Neural progenitor cell (in vitro differentiated cells): Measurements from ENCODE around the gene HCAR3. TPM values are rescaled to one million over a fixed set of nuclear protein-coding genes. Genes with fewer than 3 reads are reported as not detected.
"Not testable (repeated sequence)": the region's sequence is repeated elsewhere in the genome, so short reads cannot be mapped to it uniquely, and the experiment has no call there.

ENCODE experiments used
- DNase-seq: peaks from one replicate; pipeline ENCODE4 v3.0.0-alpha.2; 2016; ENCODE audit warnings: low spot score
- H2AFZ ChIP-seq: fragments of 200-600 bp; sonication (generic); replicated peaks from 2 replicates; pipeline ENCODE4 v1.6.1; 2016; ENCODE audit warnings: antibody characterized with exemption
- H3F3A ChIP-seq: fragments of 200-600 bp; sonication (generic); 2 replicates; pipeline ENCODE4 v1.6.1; 2016; ENCODE audit warnings: antibody characterized with exemption, low read depth
- H3K27ac ChIP-seq: fragments of 200-600 bp; sonication (generic); 2 replicates; pipeline ENCODE4 v1.5.1; 2016; ENCODE audit warnings: mild to moderate bottlenecking
- H3K27me3 ChIP-seq: fragments of 200-600 bp; sonication (generic); 2 replicates; pipeline ENCODE4 v1.6.1; 2016; ENCODE audit warnings: mild to moderate bottlenecking, moderate library complexity
- H3K36me3 ChIP-seq: fragments of 200-600 bp; sonication (generic); 2 replicates; pipeline ENCODE4 v1.5.1; 2016
- H3K4me1 ChIP-seq: fragments of 200-600 bp; sonication (generic); 2 replicates; pipeline ENCODE4 v1.6.1; 2016; ENCODE audit warnings: mixed run types
- H3K4me2 ChIP-seq: fragments of 200-600 bp; sonication (generic); 2 replicates; pipeline ENCODE4 v1.6.1; 2016
- H3K4me3 ChIP-seq: fragments of 200-600 bp; sonication (generic); 2 replicates; pipeline ENCODE4 v1.5.1; 2016
- H3K79me2 ChIP-seq: fragments of 200-600 bp; sonication (generic); 2 replicates; pipeline ENCODE4 v1.6.1; 2016; ENCODE audit warnings: low read depth
- H3K9ac ChIP-seq: fragments of 200-600 bp; sonication (generic); 2 replicates; pipeline ENCODE4 v1.6.1; 2016
- H3K9me3 ChIP-seq: fragments of 200-600 bp; sonication (generic); 2 replicates; pipeline ENCODE4 v1.5.1; 2016; ENCODE audit warnings: low read depth
- H4K20me1 ChIP-seq: fragments of 200-600 bp; sonication (generic); 2 replicates; pipeline ENCODE4 v1.6.1; 2016; ENCODE audit warnings: low read depth
- H3K27ac Mint-ChIP-seq: 3 replicates; pipeline ENCODE4 v1.8.0; 2021; ENCODE audit warnings: mixed read lengths
- H3K27me3 Mint-ChIP-seq: 2 replicates; pipeline ENCODE4 v1.8.0; 2022; ENCODE audit warnings: low read depth, mild to moderate bottlenecking, inconsistent platforms, moderate library complexity, mixed read lengths; ENCODE audit not compliant: insufficient read depth
- H3K36me3 Mint-ChIP-seq: 3 replicates; pipeline ENCODE4 v1.8.0; 2021; ENCODE audit warnings: mixed read lengths
- H3K4me1 Mint-ChIP-seq: 3 replicates; pipeline ENCODE4 v1.8.0; 2021; ENCODE audit warnings: mixed read lengths
- H3K4me3 Mint-ChIP-seq: 3 replicates; pipeline ENCODE4 v1.8.0; 2021; ENCODE audit warnings: mild to moderate bottlenecking, moderate library complexity, mixed read lengths
- H3K9me3 Mint-ChIP-seq: 3 replicates; pipeline ENCODE4 v1.8.0; 2020; ENCODE audit warnings: mixed read lengths
- CTCF ChIP-seq: fragments of 200-600 bp; sonication (generic); IDR thresholded peaks from 2 replicates; pipeline ENCODE4 v1.5.1; 2017; ENCODE audit warnings: antibody characterized with exemption, mild to moderate bottlenecking
- EZH2 ChIP-seq: fragments of 200-600 bp; sonication (generic); IDR thresholded peaks from 2 replicates; pipeline ENCODE4 v1.6.1; 2017; ENCODE audit warnings: antibody characterized with exemption, mild to moderate bottlenecking, moderate library complexity
- EZH2phosphoT487 ChIP-seq: fragments of 200-600 bp; sonication (generic); IDR thresholded peaks from 2 replicates; pipeline ENCODE4 v1.6.1; 2017; ENCODE audit warnings: antibody characterized with exemption
- total RNA-seq: library from RNA; depleted of rRNA; stranded (reverse); fragments of >200 nt; gene quantifications from 2 replicates; pipeline ENCODE4 v1.2.3, GENCODE V29; 2015; ENCODE audit warnings: low replicate concordance

Gene HCAR3
- total RNA-seq, 1 donor from 2014 or later = not detected

- peaks cover 29% of the 10 kb centered on the region for H3F3A ChIP-seq
- peak within 1 kb of the TSS; percentile 98 for H3K9ac ChIP-seq
- peak within 1 kb of the TSS; percentile 88 for H3K4me2 ChIP-seq
- Mint-ChIP-seq H3K27ac (peak within 1 kb of the TSS; percentile 91), H3K4me1 (peaks cover 33% of the 10 kb centered on the region), H3K27me3 (no peaks in the 10 kb centered on the region), H3K9me3 (no peaks in the 10 kb centered on the region), H3K36me3 (peaks cover 28% of the 10 kb centered on the region), H3K4me3 (peak within 1 kb of the TSS; percentile 92)
- H3K4me1 ChIP-seq = peaks cover 27% of the 10 kb centered on the region
- no peaks in the 10 kb centered on the region for H3K9me3 ChIP-seq
- H4K20me1 ChIP-seq = peaks cover 5% of the 10 kb centered on the region
- peaks cover 20% of the 10 kb centered on the region for H3K36me3 ChIP-seq
- peak; percentile 99 for DNase-seq
- H3K4me3 ChIP-seq = peak within 1 kb of the TSS; percentile 86
- peaks cover 48% of the 10 kb centered on the region for H3K79me2 ChIP-seq
- no peaks in the 10 kb centered on the region for H3K27me3 ChIP-seq
- peak within 1 kb of the TSS; percentile 42 for H3K27ac ChIP-seq
- H2AFZ ChIP-seq = peak within 1 kb of the TSS; percentile 53
- TF ChIP-seq EZH2phosphoT487 = no peak
- peak; percentile 80 for TF ChIP-seq CTCF
- TF ChIP-seq EZH2 = no peak
Measured at GRCh38 chr12:122752464-122753318, 36.1 kb upstream of the HCAR3 start, which contains the start of gene DENR. Gene DENR (plus strand): TSS chr12:122752824. CDS start chr12:122753702, 878 bp downstream.

- peaks cover 15% of the 10 kb centered on the region for H3K36me3 Mint-ChIP-seq
- not testable (repeated sequence) for H3K9me3 Mint-ChIP-seq
Measured at GRCh38 chr12:122750781-122751515, 34.3 kb upstream of the HCAR3 start.

GRCh38 chr12:122749569-122750332 is 33.1 kb upstream of the HCAR3 start:
- Histone ChIP-seq H3K9ac (no peak overlapping the region), H3K27ac (no peak overlapping the region), H3K4me1 (peaks cover 27% of the 10 kb centered on the region), H3K79me2 (peaks cover 20% of the 10 kb centered on the region), H3K4me2 (no peak overlapping the region), H3K36me3 (peaks cover 6% of the 10 kb centered on the region), H4K20me1 (no peaks in the 10 kb centered on the region), H2AFZ (peak overlapping the region; percentile 31), H3K9me3 (no peaks in the 10 kb centered on the region), H3K4me3 (no peak overlapping the region), H3F3A (peaks cover 29% of the 10 kb centered on the region), H3K27me3 (no peaks in the 10 kb centered on the region)
- Mint-ChIP-seq H3K9me3 (no peaks in the 10 kb centered on the region), H3K4me3 (no peak overlapping the region), H3K27ac (peak overlapping the region; percentile 20), H3K4me1 (peaks cover 33% of the 10 kb centered on the region), H3K36me3 (peaks cover 8% of the 10 kb centered on the region), H3K27me3 (no peaks in the 10 kb centered on the region)
- peak; percentile 35 for DNase-seq
- TF ChIP-seq EZH2phosphoT487 (no peak), CTCF (no peak), EZH2 (no peak)

More at GRCh38 chr12:122750781-122751515, 34.3 kb upstream of the HCAR3 start:
- Histone ChIP-seq H3K79me2 (peaks cover 31% of the 10 kb centered on the region), H3K4me2 (peak overlapping the region; percentile 88), H2AFZ (peak overlapping the region; percentile 39), H3F3A (peaks cover 29% of the 10 kb centered on the region), H3K4me3 (peak overlapping the region; percentile 86), H3K36me3 (peaks cover 13% of the 10 kb centered on the region), H3K4me1 (peaks cover 27% of the 10 kb centered on the region)
- not testable (repeated sequence) for H3K9me3 ChIP-seq, H3K27me3 Mint-ChIP-seq, DNase-seq, H4K20me1 ChIP-seq, H3K27me3 ChIP-seq, H3K27ac ChIP-seq, H3K9ac ChIP-seq
- Mint-ChIP-seq H3K27ac (peak overlapping the region; percentile 91), H3K4me1 (peaks cover 33% of the 10 kb centered on the region), H3K4me3 (peak overlapping the region; percentile 92)
